HG03196 (cell line): ENCODE data around the gene SNIP1.
"Not testable (repeated sequence)": the region's sequence is repeated elsewhere in the genome, so short reads cannot be mapped to it uniquely, and the experiment has no call there.

ENCODE experiments used
- ATAC-seq: cut with Tn5 transposase; IDR thresholded peaks from one replicate; pipeline ENCODE4 v1.9.1; 2021; ENCODE audit not compliant: unreplicated experiment

SNIP1 gene, protein sequence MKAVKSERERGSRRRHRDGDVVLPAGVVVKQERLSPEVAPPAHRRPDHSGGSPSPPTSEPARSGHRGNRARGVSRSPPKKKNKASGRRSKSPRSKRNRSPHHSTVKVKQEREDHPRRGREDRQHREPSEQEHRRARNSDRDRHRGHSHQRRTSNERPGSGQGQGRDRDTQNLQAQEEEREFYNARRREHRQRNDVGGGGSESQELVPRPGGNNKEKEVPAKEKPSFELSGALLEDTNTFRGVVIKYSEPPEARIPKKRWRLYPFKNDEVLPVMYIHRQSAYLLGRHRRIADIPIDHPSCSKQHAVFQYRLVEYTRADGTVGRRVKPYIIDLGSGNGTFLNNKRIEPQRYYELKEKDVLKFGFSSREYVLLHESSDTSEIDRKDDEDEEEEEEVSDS

DNA sequence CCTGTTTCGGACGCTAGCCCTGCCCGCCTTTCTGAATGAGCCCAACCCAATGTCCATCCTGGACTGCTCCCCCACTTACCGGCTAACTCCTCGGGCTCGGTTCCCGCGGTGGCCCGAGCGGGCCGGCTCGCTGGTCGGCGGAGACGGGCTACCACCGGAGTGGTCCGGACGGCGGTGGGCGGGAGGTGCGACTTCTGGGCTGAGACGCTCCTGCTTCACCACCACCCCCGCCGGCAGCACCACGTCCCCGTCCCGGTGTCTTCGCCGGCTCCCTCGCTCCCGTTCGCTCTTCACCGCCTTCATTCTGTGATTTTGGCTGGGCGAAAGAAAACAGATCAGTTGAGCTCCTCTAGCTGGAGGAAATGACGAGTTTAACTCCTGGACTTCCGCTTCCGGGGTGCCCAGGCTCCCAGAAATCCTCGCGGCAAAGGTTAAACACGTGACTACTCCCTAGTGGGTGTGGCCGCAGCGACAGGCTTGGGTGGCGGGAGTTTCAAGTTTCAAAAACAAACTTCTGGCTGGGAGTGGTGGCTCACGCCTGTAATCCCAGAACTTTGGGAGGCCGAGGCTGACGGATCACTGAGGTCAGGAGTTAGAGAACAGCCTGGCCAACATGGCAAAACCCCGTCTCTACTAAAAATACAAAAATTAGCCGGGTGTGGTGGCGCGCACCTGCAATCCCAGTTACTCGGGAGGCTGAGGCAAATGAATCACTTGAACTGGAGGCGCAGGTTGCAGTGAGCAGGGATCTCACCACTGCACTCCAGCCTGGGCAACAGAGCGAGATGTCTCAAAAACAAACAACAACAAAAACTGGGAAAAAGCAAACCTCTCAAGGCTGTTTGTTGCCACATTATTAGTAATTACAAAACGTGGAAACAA lies at the start of gene SNIP1:
Gene SNIP1 (minus strand): TSS at position 367 of the 882 bp plus-strand sequence. CDS start 64 bp downstream, at position 303.
- peak; percentile 71 for ATAC-seq

DNA sequence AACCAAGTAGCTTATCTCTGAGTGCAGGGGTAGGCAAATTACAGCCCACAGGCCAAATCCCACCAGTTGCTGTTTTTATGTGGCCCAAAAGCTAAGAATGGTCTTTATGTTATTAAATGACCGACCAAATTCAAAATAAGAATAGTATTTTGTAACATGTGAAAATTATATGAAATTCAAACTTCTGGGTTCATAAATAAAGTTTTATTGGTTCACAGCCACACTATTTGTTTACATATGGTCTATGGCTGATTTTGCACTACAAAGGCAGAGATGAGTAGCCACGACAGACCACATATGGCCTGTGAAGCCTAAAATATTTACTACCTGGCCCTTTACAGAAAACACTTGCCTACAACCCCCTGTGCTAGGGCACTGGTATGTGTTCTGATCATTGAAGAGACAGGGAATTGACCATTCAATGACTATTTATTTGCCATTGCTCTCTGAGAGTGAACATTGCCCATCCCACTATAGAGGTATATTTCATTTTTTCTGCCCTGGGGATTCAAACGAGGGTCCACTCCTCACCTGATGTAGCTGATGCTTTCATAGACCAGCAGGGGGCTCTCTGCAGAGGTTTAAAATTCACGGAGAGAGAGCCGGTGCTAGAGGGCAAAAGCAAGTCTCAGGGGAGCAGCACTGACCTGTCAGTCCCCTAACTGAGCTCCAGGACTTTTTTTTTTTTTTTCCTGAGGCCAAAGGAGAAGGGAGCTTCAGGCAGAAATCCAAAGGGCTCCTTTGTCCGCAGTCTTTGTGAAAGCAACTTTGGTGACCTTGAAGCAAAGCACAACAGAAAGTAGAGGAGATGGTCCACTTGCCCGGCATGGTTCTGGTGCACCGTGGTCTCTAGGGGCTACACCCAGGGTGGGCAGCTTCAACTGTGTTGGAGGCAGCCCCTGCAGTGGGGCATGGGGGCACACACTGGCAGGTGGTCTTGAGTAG lies 48.9 kb upstream of the SNIP1 start:
- no peak for ATAC-seq

DNA sequence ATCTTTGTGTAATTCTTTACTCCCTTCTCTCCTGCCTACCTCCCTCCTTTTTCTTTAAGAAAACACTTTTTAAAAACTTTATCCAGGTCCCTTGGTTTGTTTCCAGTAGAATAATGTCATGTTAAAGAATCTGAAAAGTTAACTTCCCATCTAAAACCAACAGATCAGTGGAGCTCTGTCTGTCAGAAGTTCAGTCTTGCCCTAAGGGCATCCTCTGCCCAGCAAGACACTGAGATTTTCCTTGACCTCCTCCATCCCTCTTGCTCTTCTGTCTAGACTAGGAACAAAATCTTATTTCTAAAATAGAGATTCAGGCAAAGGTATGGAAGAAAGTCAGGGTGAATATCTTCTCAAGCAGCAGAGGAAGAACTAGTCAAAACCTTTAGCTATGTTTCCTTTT lies 47.3 kb upstream of the SNIP1 start:
- no peak for ATAC-seq

DNA sequence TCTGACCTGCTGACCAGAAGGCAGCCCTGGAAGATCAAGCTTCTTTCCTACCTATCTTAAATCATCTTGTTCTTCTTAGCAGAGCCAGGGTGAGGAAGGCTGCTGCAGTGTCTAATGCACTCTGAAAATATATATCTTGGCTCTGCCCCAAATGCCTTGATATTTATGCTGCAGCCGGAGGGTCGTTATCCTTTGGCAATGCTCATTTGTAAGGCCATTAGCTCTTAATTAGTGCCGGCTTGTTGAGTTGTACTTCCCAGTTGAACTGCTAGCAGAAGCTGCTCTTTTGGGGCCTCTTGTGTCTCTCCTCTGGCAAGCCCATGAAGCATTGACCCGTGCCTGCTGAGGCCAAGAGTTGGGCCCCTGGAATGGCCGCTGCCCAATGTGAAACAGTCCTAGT lies 45.8 kb upstream of the SNIP1 start:
- no peak for ATAC-seq

DNA sequence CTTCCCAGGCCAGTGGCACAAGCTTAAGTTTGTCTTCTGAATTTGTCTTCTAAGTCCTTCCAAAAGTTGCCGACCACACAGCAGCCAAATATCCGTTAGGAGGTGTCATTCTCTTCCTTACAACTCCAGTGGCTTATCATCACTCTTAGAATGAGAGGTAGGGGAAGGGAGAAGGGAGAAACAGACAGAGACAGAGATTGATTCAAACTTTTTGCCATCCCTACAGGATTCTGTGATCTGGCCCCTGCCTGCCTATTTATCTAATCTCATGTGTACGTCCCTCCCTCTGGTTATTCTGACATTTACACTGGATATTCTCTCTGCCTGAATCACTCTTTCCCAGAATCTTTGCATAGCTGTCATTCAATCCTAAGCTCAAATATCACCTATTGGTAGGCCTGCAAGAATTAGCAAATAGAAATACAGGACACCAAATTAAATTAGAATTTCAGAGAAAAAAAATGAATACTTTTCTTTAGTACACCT lies 42.1 kb upstream of the SNIP1 start:
- peak; percentile 12 for ATAC-seq

DNA sequence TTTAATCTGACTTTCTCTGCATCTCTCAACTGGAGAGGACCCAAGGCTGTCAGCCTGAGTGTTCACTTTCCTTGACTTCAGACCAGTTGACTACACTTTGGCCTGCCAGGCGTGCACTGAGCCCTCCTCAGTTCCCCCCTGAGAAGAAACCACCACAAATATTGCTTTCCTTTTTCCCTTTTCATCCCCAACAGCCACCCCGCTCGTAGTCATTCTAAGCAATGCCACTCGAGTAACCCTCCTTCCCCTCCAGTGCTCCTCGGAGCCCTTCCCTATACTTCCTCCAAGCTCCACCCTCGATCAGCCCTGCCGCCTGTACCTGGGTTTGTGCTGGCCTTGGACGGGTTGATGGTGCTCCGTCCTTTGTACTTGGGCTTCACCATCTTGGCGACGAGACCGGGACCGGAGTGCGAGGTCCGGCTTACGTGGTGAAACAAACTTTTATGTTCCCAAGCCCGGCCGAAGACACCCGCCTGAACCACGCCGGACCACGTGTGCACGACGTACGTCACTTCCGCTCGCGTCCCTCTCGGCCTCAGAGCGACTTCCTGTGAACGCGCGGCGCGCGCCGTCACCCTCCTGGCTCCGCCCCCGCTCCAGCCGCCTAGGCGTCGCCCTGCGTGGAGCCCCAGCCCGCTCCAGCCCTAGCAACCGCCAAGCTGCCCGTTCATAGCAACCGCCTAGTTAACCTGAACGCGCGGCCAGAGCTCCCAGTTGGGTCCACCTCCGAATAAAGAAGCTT lies 41.5 kb upstream of the SNIP1 start, which contains the start of gene GNL2:
Gene GNL2 (minus strand): TSS at position 498 of the 742 bp plus-strand sequence. CDS start 115 bp downstream, at position 383.
- ATAC-seq: peak; percentile 97

DNA sequence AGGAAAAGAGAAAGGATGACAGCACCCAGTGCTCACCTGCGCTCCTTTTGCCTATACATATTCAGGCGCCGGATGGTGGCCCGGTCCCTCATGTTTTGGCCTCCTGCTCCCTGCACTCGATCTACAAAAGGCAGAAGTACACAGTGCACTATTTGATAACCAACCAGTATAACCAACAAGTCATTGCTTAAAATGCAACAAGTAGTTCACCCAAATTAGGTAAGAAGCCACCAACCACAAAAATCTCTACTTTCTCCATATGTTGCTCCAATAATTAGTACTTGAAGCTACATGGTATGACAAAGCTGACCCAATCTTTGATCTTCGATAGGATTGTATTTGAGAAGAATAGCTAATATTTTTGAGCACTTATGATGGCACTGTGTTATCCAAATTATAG lies 39.6 kb upstream of the SNIP1 start:
- ATAC-seq: no peak

DNA sequence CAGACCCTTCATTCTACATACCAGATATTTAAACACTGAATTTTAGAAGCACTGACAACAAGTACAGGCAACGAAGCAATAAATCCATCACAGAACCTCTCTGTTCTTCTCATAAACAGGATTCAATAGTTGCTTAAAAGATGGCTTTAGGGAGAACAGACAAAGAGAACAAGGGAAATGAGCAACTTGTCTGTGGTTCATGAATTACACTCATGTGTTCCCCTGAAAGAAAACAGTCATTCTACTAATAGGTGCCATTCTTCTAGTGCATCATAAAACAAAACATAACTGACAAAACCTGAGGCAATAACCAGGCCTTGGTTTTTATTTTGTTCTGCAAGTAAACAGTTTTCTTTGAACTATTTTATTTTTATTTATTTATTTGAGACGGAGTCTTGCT lies 34.8 kb upstream of the SNIP1 start:
- ATAC-seq: no peak

DNA sequence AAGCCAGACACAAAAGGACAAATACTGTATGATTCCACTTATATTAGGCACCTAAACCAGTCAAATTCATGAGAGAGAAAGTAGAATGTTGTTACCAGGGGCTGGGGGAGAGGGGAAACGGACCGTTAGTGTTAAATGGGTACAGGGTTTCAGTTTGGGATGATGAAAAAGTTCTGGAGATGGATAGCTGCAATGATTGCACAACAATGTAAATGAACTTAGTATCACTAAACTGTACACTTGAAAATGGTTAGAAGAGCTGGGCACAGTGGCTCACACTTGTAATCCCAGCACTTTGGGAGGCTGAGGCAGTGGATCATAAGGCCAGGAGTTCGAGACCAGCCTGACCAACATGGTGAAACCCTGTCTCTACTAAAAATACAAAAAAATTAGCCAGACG lies 30.5 kb upstream of the SNIP1 start:
- ATAC-seq: not testable (repeated sequence)

DNA sequence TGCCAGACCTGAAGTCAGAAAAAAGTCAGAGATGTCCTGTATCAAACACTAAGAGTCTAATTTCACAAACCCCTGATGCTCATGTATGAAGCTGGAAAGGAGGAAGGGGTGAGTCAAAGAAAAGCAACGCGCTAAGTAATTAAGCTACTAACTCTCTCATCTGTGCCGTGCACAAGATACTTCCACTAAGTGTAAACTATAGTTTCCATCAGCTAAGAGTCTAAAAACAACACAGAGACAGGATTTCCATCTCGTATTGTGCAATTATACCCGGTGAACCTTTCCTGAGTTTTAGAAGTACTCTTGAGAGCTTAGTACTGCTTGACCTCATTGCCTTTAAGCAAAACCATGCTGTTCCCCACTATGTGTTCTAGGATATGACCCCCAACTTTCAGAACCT lies 21.6 kb upstream of the SNIP1 start:
- ATAC-seq: no peak

DNA sequence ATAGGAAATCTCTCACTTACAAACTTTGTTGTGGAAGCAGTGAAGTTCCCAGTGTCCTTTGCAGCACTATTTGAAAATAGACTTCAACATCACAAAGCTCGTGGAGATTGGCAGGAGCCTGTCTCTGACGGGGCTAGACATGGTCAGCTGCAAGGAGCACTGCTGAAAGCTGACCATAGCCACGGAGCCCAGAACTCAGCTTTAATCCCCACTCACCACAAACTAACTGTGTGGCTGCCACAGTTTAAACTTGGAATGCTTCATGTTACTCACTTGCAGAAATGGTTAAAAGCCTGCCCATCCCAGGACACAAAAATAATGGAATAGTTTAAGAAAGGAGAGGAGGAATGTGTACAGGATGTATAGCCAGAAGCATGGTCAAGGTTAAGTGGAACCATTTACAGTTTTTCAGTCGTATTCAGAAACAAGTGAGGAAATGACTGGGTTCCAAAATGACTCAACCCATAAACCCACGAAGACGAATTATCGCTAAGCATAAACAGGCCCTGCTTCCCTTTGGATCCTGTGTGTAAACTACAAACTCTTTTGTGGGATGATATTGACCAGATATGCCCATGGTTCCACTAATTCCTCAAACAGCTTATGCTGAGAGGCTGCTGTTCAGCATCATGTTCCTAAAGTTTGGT lies 20.9 kb upstream of the SNIP1 start:
- no peak for ATAC-seq

DNA sequence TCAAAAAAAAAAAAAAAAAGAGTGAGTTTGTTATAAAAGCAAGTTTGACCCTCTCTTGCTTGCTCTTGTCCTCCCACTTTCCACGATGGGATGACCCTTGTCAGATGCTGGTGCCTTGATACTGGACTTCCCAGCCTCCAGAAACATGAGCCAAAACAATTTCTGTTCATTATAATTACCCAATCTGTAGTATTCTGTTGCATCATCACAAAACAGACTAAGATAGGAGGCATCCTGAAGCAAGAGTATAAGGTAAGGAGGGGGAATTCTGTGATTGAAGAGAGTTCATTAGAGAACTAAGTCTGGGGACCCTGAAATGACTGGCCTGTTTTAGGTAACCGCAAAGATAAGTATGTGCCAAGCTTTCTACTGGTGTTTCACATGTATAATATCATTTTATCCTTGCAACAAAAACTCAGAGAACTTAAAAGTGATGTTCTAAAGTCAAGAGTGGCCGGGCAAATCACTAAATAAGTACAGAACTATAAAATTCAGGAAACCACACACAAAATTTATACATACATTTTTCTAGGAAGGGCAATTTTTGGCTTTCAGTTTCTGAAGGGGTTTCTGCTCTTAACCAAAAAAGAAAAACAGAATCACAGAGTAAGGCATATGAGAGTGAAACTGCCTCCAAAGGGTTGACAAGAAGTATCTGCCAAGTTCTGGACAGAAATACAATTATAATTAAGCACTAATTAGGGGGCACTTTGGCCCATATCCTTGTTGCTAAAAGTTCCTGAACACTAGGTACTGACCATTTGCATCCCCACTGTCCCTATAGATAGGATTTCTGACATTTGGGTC lies 16.6 kb upstream of the SNIP1 start:
- no peak for ATAC-seq

DNA sequence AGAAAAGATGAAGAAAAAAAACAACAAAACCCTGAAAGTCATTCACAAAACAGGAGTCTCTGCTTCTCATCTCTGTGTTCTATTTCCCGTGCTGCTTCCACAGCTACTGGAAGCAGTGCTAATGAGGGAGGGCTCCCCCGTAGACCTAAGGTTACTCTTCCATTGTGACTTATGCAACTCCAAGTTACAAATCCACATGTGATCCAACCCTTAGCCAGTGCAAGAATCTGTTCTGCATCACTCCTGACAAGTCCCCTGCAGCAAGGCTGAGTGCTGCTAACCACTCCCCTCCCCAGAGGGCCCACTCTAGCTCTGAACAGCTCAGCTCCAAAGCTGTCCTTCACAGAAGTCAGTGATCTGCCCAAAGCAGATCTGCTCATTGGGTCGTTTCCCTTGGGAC lies 12.9 kb upstream of the SNIP1 start:
- no peak for ATAC-seq

DNA sequence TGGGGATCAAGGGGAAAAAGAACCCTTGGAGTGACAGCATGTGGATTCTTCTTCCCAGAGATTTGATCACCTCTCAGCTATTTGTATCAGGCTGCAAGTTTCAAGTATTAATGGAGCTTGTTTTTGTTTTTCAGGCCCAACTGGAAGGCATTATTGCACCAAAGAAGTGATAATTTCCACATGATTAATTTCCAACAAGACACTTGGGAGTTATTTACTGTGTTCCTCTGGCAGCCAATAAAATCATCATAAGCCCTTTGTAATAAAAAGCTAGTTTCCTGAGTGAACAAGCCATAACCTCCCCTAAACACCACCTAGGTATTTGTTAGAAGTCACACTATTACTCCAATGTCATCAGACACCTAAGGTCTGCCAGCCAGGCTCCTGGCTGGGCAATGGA lies 10.8 kb upstream of the SNIP1 start:
- ATAC-seq: no peak

DNA sequence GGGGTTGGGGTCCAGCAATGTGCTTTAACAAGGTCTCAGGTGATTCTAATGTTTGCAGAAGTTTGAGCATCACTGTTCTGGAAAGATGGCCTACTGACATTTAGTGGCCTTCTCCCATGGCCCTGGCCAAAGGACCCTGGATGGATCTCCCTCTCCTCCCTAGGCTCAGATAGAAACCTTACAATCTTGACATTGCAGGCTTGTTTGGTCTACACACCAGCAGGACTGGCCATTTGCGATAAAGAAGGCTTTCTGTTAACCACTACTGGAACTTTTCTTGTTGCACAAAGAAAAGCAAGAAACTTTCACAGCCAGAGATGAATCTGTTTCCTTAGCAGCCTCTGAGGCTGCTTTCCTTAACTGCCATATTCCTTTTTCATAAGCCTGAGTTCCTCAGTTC lies 8.9 kb upstream of the SNIP1 start:
- ATAC-seq: no peak

DNA sequence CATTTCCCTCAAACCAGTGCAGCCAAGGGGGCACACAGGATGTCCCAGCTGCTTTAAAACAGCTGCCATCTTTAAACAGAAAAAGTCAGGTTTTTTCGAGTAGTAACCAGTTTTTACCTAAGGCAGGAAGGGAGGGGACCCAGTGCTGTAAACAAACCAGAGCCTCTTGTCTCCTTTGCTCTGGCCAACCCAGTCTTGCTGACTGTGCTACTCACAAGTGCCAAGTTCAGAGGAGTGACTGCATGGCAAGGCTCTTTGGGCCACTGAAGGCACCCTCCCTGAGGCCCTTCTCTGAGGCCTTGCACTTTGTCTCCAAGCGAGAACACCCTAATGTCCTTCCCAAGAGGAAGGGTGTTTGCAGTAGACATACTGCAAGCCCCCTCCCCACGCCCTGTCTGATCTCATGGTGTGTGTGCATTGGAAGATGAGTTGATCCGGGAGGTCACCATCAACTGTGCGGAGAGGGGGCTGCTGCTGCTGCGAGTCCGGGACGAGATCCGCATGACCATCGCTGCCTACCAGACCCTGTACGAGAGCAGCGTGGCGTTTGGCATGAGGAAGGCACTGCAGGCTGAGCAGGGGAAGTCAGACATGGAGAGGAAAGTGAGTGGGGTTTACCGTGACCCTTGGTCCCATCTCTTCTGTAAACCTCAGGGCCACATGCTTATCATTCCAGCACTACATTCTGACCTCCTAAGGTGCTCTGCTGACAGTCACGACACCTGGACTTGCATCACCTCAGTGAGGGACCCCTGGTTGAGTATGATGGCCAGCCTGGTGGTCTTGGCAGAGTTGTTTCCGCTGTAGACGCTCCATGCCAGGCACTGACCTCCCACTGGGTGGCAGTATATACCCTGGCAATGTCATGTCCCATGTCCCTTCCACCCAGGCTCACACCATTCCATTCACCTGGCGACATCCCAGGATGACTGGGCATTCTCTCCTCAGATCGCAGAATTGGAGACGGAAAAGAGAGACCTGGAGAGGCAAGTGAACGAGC lies 7.3 kb upstream of the SNIP1 start:
- ATAC-seq: no peak

DNA sequence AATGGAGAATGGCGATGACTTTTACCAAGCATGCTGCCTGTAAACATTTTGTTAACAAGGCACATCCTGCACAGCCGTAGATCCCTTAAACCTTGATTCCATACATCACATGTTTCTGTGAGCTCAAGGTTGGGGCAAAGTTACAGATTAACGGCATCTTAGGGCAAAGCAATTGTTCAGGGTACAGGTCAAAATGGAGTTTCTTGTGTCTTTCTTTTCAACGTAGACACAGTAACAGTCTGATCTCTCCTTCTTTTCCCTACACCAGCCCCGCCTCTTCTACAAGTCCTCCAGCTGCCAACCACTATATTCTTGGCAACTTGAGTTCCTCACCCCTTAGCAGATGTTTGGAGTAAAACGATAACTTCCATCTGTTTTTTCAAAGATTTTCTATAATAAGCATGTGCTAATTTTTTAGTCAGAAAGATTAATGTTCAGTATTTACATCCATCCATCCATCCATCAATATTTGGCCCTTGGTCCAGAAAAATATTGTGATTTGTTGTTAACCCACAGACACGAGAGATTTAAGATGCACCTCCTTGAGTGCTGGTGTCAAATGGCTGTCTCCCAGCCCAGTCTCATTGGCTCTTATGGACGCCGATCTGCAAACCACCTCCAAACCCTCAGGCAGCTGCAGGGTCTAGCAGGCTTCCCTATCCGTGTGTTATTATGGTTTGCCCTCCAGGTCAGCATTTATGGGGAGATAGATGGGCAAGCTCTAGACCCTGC lies 6.5 kb upstream of the SNIP1 start:
- ATAC-seq: no peak
